ENCODE data around the gene TMEM14C. TPM values are rescaled to one million over a fixed set of nuclear protein-coding genes. Genes with fewer than 3 reads are reported as not detected.

Gene TMEM14C
- total and polyA plus RNA-seq, 2 donors from 2014 or later = 118 to 210 TPM

- H3K27me3 ChIP-seq (ENCODE audit: control insufficient read depth, insufficient read depth, low read length) = no peaks in the 10 kb centered on the region
- no peak overlapping the region for H3K4me3 ChIP-seq (ENCODE audit: low read length in 3 of 3)
- H3K36me3 ChIP-seq (ENCODE audit: control insufficient read depth in 2 of 3, insufficient read depth in 3 of 3, low read length in 3 of 3) = no peaks in the 10 kb centered on the region
- no peak overlapping the region for H3K9ac ChIP-seq (ENCODE audit: low read length in 3 of 3)
- H3K4me1 ChIP-seq (ENCODE audit: control insufficient read depth in 2 of 3, insufficient read depth in 2 of 3, low read depth in 1 of 3, low read length in 3 of 3) = no peaks in the 10 kb centered on the region
- no peak for FAIRE-seq
- no peaks in the 10 kb centered on the region for H3K9me3 ChIP-seq (ENCODE audit: control insufficient read depth in 2 of 3, insufficient read depth in 1 of 3, low read length in 3 of 3)
- intact Hi-C loops (cut with DNase I) = no loop called here
- TF ChIP-seq CTCF (IDR thresholded peaks at IDR 0.05; ENCODE audit: borderline replicate concordance, extremely low read depth, insufficient read depth) = no peak
- DNase-seq = no peak
- no peak overlapping the region for H3K27ac ChIP-seq (ENCODE audit: low read depth in 2 of 2, low read length in 2 of 2)
Observed at GRCh38 chr6:10681795-10682194, 41.1 kb upstream of the TMEM14C start.

- intact Hi-C loops (cut with DNase I) = no loop called here
- FAIRE-seq = no peak
Observed at GRCh38 chr6:10682355-10682988, 40.4 kb upstream of the TMEM14C start.

GRCh38 chr6:10684618-10685017 is 38.3 kb upstream of the TMEM14C start:
- Histone ChIP-seq H3K27me3 (ENCODE audit: control insufficient read depth, insufficient read depth, low read length) (no peaks in the 10 kb centered on the region), H3K9ac (ENCODE audit: low read length in 3 of 3) (no peak overlapping the region), H3K27ac (ENCODE audit: low read depth in 2 of 2, low read length in 2 of 2) (no peak overlapping the region), H3K4me1 (ENCODE audit: control insufficient read depth in 2 of 3, insufficient read depth in 2 of 3, low read depth in 1 of 3, low read length in 3 of 3) (no peaks in the 10 kb centered on the region), H3K36me3 (ENCODE audit: control insufficient read depth in 2 of 3, insufficient read depth in 3 of 3, low read length in 3 of 3) (no peaks in the 10 kb centered on the region), H3K9me3 (ENCODE audit: control insufficient read depth in 2 of 3, insufficient read depth in 1 of 3, low read length in 3 of 3) (no peaks in the 10 kb centered on the region), H3K4me3 (ENCODE audit: low read length in 3 of 3) (no peak overlapping the region)
- FAIRE-seq (no peak), DNase-seq (no peak)
- TF ChIP-seq CTCF (IDR thresholded peaks at IDR 0.05; ENCODE audit: borderline replicate concordance, extremely low read depth, insufficient read depth) = no peak
- intact Hi-C loops (cut with DNase I) = no loop called here

More at GRCh38 chr6:10682355-10682988, 40.4 kb upstream of the TMEM14C start:
- H3K27ac ChIP-seq (ENCODE audit: low read depth in 2 of 2, low read length in 2 of 2) = no peak overlapping the region
- no peak overlapping the region for H3K9ac ChIP-seq (ENCODE audit: low read length in 3 of 3)
- no peaks in the 10 kb centered on the region for H3K9me3 ChIP-seq (ENCODE audit: control insufficient read depth in 2 of 3, insufficient read depth in 1 of 3, low read length in 3 of 3)
- no peak for TF ChIP-seq CTCF (IDR thresholded peaks at IDR 0.05; ENCODE audit: borderline replicate concordance, extremely low read depth, insufficient read depth)
- no peaks in the 10 kb centered on the region for H3K36me3 ChIP-seq (ENCODE audit: control insufficient read depth in 2 of 3, insufficient read depth in 3 of 3, low read length in 3 of 3)
- no peaks in the 10 kb centered on the region for H3K27me3 ChIP-seq (ENCODE audit: control insufficient read depth, insufficient read depth, low read length)
- H3K4me3 ChIP-seq (ENCODE audit: low read length in 3 of 3) = no peak overlapping the region
- no peaks in the 10 kb centered on the region for H3K4me1 ChIP-seq (ENCODE audit: control insufficient read depth in 2 of 3, insufficient read depth in 2 of 3, low read depth in 1 of 3, low read length in 3 of 3)
- DNase-seq = no peak
